Lung (tissue), 12 donors: ENCODE data around the gene KMT2C. TPM values are rescaled to one million over a fixed set of nuclear protein-coding genes. Genes with fewer than 3 reads are reported as not detected.

Source experiments
- ATAC-seq: fragments of 200-7000 bp; cut with Tn5 transposase; one replicate; pipeline ENCODE4 v1.9.1; 2020; ENCODE audit warnings: moderate number of reproducible peaks; ENCODE audit not compliant: insufficient read depth, low FRiP score
- DNase-seq, 3 donors: peaks; one replicate each; pipeline ENCODE4 v3.0.0-alpha.2; 2013 to 2017
- H3K27ac ChIP-seq, 2 donors: one replicate each; pipeline ENCODE4 v1.5.1; 2013; ENCODE audit warnings: mild to moderate bottlenecking in 2 of 2, moderate library complexity in 2 of 2, control low read depth in 1 of 2, inconsistent platforms in 1 of 2, low read depth in 1 of 2, low read length in 1 of 2
- H3K27me3 ChIP-seq, 3 donors: one replicate each; pipeline ENCODE4 v1.5.1; 2013; ENCODE audit warnings: low read length in 2 of 3; ENCODE audit not compliant: control insufficient read depth in 3 of 3, insufficient read depth in 3 of 3
- H3K36me3 ChIP-seq, 4 donors: one replicate each; pipeline ENCODE4 v1.5.1; 2013; ENCODE audit warnings: low read length in 4 of 4, mild to moderate bottlenecking in 1 of 4, moderate library complexity in 1 of 4; ENCODE audit not compliant: control insufficient read depth in 4 of 4, insufficient read depth in 4 of 4
- H3K4me1 ChIP-seq, 5 donors: one replicate each; pipeline ENCODE4 v1.5.1; 2013; ENCODE audit warnings: low read length in 5 of 5, mild to moderate bottlenecking in 2 of 5, moderate library complexity in 1 of 5; ENCODE audit not compliant: control insufficient read depth in 5 of 5, insufficient read depth in 5 of 5
- H3K4me3 ChIP-seq: one replicate; pipeline ENCODE4 v1.5.1; 2013; ENCODE audit warnings: mild to moderate bottlenecking, control low read depth, moderate library complexity
- H3K9ac ChIP-seq, 2 donors: one replicate each; pipeline ENCODE4 v1.5.1; 2013; ENCODE audit warnings: low read length in 2 of 2, control low read depth in 1 of 2; ENCODE audit not compliant: insufficient read depth in 1 of 2
- H3K9me3 ChIP-seq, 4 donors: one replicate each; pipeline ENCODE4 v1.5.1; 2013; ENCODE audit warnings: low read length in 3 of 4, mild to moderate bottlenecking in 1 of 4, moderate library complexity in 1 of 4; ENCODE audit not compliant: control insufficient read depth in 4 of 4, insufficient read depth in 3 of 4
- CTCF ChIP-seq: IDR thresholded peaks from 2 replicates; pipeline ENCODE4 v1.5.1; 2012; ENCODE audit warnings: mild to moderate bottlenecking; ENCODE audit errors: control extremely low read depth, extremely low read depth
- WGBS, 2 donors: extraction: QIAGEN DNeasy Blood & Tissue Kit; methylation state at CpG; one replicate each; pipeline ENCODE4 v1.1.7; 2013; 5-methylcytosine and 5-hydroxymethylcytosine counted together
- polyA plus RNA-seq, 2 donors: library from polyadenylated mRNA; stranded (reverse); fragments of 200-250 nt; gene quantifications; one replicate each; pipeline ENCODE4 v1.2.1, GENCODE V29; 2013
- total RNA-seq, 2 donors: library from RNA; depleted of rRNA in 1 of 2; stranded (reverse); fragments of >200 nt in 1 of 2; gene quantifications; one replicate each; pipeline ENCODE4 v1.2.1, GENCODE V29; 2014 to 2021
- donor health status: control.
- donor health status: control.
- donor health status: Bipolar disorder and iron deficiency.
- donor health status: healthy.
- donor health status: DM: yes; HTN: yes; CAD: no.

Gene KMT2C
- total and polyA plus RNA-seq, 4 donors = 10.2 to 115 (median 52.3) TPM

GRCh38 chr7:152126741-152127140, 309.1 kb downstream of the KMT2C start:
- Histone ChIP-seq H3K9me3 (peaks cover 0 to 6% (median 1%) of the 10 kb centered on the region in 4 donors), H3K27me3 (no peaks in the 10 kb centered on the region), H3K36me3 (peaks cover 4 to 47% (median 33%) of the 10 kb centered on the region in 4 donors), H3K27ac (no peak overlapping the region), H3K4me3 (no peak overlapping the region), H3K4me1 (no peaks in the 10 kb centered on the region), H3K9ac (no peak overlapping the region)
- WGBS, 2 donors = 94 to 96% methylated on average over 7 of the region's 7 CpGs
- ATAC-seq (no peak), DNase-seq (no peak)
- no peak for TF ChIP-seq CTCF

- no peaks in the 10 kb centered on the region for H3K27me3 ChIP-seq
- H3K36me3 ChIP-seq = peaks cover 26 to 56% (median 41%) of the 10 kb centered on the region in 4 donors
- ATAC-seq = no peak
- no peak for TF ChIP-seq CTCF
- no peak overlapping the region for H3K4me3 ChIP-seq
- no peak overlapping the region for H3K9ac ChIP-seq
- 96 to 98% methylated on average over 1 of the region's 1 CpG for WGBS, 2 donors
- H3K27ac ChIP-seq = no peak overlapping the region
- peaks cover 0 to 6% (median 1%) of the 10 kb centered on the region in 4 donors for H3K9me3 ChIP-seq
- DNase-seq = no peak
- no peaks in the 10 kb centered on the region for H3K4me1 ChIP-seq
These were observed 313.3 kb downstream of the KMT2C start for GRCh38 chr7:152122540-152122939.

GRCh38 chr7:152121432-152121831, 314.4 kb downstream of the KMT2C start:
- WGBS, 2 donors = 94 to 97% methylated on average over 9 of the region's 9 CpGs
- Histone ChIP-seq H3K27me3 (no peaks in the 10 kb centered on the region), H3K27ac (no peak overlapping the region), H3K36me3 (peaks cover 27 to 57% (median 42%) of the 10 kb centered on the region in 4 donors), H3K9ac (no peak overlapping the region), H3K9me3 (peaks cover 0 to 6% (median 1%) of the 10 kb centered on the region in 4 donors), H3K4me1 (no peaks in the 10 kb centered on the region), H3K4me3 (no peak overlapping the region)
- no peak for DNase-seq
- TF ChIP-seq CTCF = no peak
- ATAC-seq = no peak

- H3K27me3 ChIP-seq = no peaks in the 10 kb centered on the region
- WGBS, 2 donors = 98 to 99% methylated on average over 7 of the region's 7 CpGs
- H3K9ac ChIP-seq = no peak overlapping the region
- no peak overlapping the region for H3K4me3 ChIP-seq
- no peaks in the 10 kb centered on the region for H3K4me1 ChIP-seq
- DNase-seq = no peak
- no peak overlapping the region for H3K27ac ChIP-seq
- peaks cover 27 to 56% (median 42%) of the 10 kb centered on the region in 4 donors for H3K36me3 ChIP-seq
- ATAC-seq = no peak
- peaks cover 0 to 6% (median 1%) of the 10 kb centered on the region in 4 donors for H3K9me3 ChIP-seq
- no peak for TF ChIP-seq CTCF
These were observed 315.0 kb downstream of the KMT2C start for GRCh38 chr7:152120776-152121175.
